Measurements from ENCODE around the gene IQSEC2. TPM values are rescaled to one million over a fixed set of nuclear protein-coding genes. Genes with fewer than 3 reads are reported as not detected.

Gene IQSEC2
- total and polyA plus RNA-seq, 10 donors: 5.2 to 15.7 (median 8.5) TPM

- Histone ChIP-seq H3K9me3 (no peaks in the 10 kb centered on the region), H3K27ac (no peak overlapping the region), H3K27me3 (replicated peaks in 1 of 7) (peaks cover 0 to 18% (median 0%) of the 10 kb centered on the region in 7 donors), H3K36me3 (no peaks in the 10 kb centered on the region), H3K4me1 (peaks cover 0 to 16% (median 0%) of the 10 kb centered on the region in 6 donors), H3K4me3 (no peak overlapping the region)
- intact Hi-C loops (cut with DNase I; ENCODE audit: low total_unique reads): no loop called here
- WGBS, 5 donors: 79 to 96% (median 90%) methylated on average over 5 to 6 of the region's 6 CpGs
- DNase-seq: no peak
- TF ChIP-seq, protein P1, sequence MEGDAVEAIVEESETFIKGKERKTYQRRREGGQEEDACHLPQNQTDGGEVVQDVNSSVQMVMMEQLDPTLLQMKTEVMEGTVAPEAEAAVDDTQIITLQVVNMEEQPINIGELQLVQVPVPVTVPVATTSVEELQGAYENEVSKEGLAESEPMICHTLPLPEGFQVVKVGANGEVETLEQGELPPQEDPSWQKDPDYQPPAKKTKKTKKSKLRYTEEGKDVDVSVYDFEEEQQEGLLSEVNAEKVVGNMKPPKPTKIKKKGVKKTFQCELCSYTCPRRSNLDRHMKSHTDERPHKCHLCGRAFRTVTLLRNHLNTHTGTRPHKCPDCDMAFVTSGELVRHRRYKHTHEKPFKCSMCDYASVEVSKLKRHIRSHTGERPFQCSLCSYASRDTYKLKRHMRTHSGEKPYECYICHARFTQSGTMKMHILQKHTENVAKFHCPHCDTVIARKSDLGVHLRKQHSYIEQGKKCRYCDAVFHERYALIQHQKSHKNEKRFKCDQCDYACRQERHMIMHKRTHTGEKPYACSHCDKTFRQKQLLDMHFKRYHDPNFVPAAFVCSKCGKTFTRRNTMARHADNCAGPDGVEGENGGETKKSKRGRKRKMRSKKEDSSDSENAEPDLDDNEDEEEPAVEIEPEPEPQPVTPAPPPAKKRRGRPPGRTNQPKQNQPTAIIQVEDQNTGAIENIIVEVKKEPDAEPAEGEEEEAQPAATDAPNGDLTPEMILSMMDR (IDR thresholded peaks at IDR 0.05 in 8 of 11, conservative IDR thresholded peaks at IDR 0.05 in 3 of 11): no peak
- TF ChIP-seq POLR2AphosphoS5 (IDR thresholded peaks at IDR 0.05): no peak
- no peak for TF ChIP-seq POLR2A (IDR thresholded peaks at IDR 0.05)
These were observed 23.5 kb downstream of the IQSEC2 start for GRCh38 chrX:53257670-53258423.

GRCh38 chrX:53257166-53257565, 24.2 kb downstream of the IQSEC2 start:
- intact Hi-C loops (cut with DNase I; ENCODE audit: low total_unique reads): no loop called here
- TF ChIP-seq POLR2AphosphoS5 (IDR thresholded peaks at IDR 0.05) (no peak), POLR2A (IDR thresholded peaks at IDR 0.05) (no peak)
- TF ChIP-seq, protein P1 (IDR thresholded peaks at IDR 0.05 in 8 of 11, conservative IDR thresholded peaks at IDR 0.05 in 3 of 11): no peak
- WGBS, 5 donors: 81 to 97% (median 91%) methylated on average over 9 to 13 of the region's 13 CpGs

GRCh38 chrX:53256446-53257041, 24.8 kb downstream of the IQSEC2 start:
- peak; percentile 67 for DNase-seq
- 56 to 88% (median 79%) methylated on average over 9 to 17 of the region's 17 CpGs for WGBS, 5 donors
- Histone ChIP-seq H3K27ac (no peak overlapping the region), H3K36me3 (no peaks in the 10 kb centered on the region), H3K4me1 (peaks cover 0 to 4% (median 0%) of the 10 kb centered on the region in 6 donors), H3K9me3 (no peaks in the 10 kb centered on the region), H3K27me3 (replicated peaks in 1 of 7) (peaks cover 0 to 18% (median 0%) of the 10 kb centered on the region in 7 donors), H3K4me3 (no peak overlapping the region)
- TF ChIP-seq POLR2A (IDR thresholded peaks at IDR 0.05) (no peak), POLR2AphosphoS5 (IDR thresholded peaks at IDR 0.05) (no peak)
- TF ChIP-seq, protein P1 (IDR thresholded peaks at IDR 0.05 in 8 of 11, conservative IDR thresholded peaks at IDR 0.05 in 3 of 11): no peak
- intact Hi-C loops (cut with DNase I; ENCODE audit: low total_unique reads): no loop called here

More at GRCh38 chrX:53257166-53257565, 24.2 kb downstream of the IQSEC2 start:
- Histone ChIP-seq H3K27me3 (replicated peaks in 1 of 7) (peaks cover 0 to 18% (median 0%) of the 10 kb centered on the region in 7 donors), H3K27ac (no peak overlapping the region), H3K36me3 (no peaks in the 10 kb centered on the region), H3K4me3 (no peak overlapping the region), H3K9me3 (no peaks in the 10 kb centered on the region), H3K4me1 (peaks cover 0 to 10% (median 0%) of the 10 kb centered on the region in 6 donors)
- peak; percentile 47 for DNase-seq

DNA sequence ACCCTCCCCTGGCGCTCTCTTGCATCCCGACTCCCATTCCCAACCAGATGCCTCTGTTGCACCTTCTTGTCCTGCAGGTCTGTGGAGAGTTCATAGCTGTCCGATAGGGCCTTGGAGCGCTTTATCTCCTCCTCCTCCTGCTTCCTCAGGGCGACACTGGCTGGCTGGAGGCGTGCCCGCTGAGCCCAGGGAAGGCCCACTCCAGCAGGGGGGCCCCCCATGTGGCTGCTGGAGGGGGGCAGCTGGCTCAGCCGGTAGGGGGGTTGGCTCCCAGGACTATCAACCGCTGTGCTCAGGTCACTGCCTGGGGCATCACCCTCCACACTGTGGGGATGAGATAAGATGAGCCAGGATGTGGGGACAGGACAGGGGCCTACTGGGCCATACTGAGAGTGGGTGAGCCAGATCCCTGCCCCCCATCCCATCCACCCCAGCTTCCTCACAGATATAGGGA, 25.6 kb downstream of the IQSEC2 start:
- H3K9me3 ChIP-seq: no peaks in the 10 kb centered on the region
- 60 to 69% (median 66%) methylated on average over 7 to 9 of the region's 9 CpGs; no CpG with 5 or more reads in 1 of the 5 donors for WGBS, 5 donors
- H3K27ac ChIP-seq: no peak overlapping the region
- no peaks in the 10 kb centered on the region for H3K36me3 ChIP-seq
- intact Hi-C loops (cut with DNase I; ENCODE audit: low total_unique reads): no loop called here
- TF ChIP-seq, protein P1 (IDR thresholded peaks at IDR 0.05 in 8 of 11, conservative IDR thresholded peaks at IDR 0.05 in 3 of 11): no peak
- TF ChIP-seq POLR2A (IDR thresholded peaks at IDR 0.05): no peak
- no peak for TF ChIP-seq POLR2AphosphoS5 (IDR thresholded peaks at IDR 0.05)
- peaks cover 0 to 18% (median 0%) of the 10 kb centered on the region in 7 donors for H3K27me3 ChIP-seq (replicated peaks in 1 of 7)
- no peak overlapping the region for H3K4me3 ChIP-seq
- peak; percentile 56 for DNase-seq
- no peaks in the 10 kb centered on the region for H3K4me1 ChIP-seq
